ENCODE data around the gene AIG1.

DNA sequence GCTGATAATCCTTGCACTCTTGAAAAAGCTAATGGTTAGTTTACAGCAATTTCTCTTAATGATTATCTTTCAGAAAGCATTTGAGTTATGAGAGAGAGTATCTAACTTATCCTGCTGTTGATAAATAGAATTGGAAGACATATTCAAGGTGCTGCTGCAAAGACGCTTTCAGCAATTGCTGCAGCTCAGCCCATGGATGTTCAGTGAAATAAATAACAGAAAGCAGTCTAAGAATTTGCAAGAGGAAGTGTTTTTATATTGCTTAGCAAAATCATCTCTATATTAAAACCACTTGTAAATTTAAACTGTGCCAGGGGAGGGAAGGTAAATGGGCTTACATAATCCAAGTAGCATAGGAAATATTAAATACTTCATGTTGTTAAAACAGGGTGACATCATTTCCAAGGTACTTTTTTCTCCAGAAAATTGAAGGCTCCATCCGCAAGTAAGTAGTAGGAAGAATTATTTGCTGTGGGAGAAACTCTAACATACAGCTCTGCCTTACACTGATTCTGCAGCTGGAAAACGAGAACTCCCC is 201.3 kb downstream of the AIG1 start:
- TF ChIP-seq, protein P1, sequence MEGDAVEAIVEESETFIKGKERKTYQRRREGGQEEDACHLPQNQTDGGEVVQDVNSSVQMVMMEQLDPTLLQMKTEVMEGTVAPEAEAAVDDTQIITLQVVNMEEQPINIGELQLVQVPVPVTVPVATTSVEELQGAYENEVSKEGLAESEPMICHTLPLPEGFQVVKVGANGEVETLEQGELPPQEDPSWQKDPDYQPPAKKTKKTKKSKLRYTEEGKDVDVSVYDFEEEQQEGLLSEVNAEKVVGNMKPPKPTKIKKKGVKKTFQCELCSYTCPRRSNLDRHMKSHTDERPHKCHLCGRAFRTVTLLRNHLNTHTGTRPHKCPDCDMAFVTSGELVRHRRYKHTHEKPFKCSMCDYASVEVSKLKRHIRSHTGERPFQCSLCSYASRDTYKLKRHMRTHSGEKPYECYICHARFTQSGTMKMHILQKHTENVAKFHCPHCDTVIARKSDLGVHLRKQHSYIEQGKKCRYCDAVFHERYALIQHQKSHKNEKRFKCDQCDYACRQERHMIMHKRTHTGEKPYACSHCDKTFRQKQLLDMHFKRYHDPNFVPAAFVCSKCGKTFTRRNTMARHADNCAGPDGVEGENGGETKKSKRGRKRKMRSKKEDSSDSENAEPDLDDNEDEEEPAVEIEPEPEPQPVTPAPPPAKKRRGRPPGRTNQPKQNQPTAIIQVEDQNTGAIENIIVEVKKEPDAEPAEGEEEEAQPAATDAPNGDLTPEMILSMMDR (IDR thresholded peaks at IDR 0.05), result no peak
- TF ChIP-seq POLR2A (IDR thresholded peaks at IDR 0.05), result no peak
- no peak for TF ChIP-seq POLR2AphosphoS5 (IDR thresholded peaks at IDR 0.05)
